ENCODE data around the gene SHLD1.

DNA sequence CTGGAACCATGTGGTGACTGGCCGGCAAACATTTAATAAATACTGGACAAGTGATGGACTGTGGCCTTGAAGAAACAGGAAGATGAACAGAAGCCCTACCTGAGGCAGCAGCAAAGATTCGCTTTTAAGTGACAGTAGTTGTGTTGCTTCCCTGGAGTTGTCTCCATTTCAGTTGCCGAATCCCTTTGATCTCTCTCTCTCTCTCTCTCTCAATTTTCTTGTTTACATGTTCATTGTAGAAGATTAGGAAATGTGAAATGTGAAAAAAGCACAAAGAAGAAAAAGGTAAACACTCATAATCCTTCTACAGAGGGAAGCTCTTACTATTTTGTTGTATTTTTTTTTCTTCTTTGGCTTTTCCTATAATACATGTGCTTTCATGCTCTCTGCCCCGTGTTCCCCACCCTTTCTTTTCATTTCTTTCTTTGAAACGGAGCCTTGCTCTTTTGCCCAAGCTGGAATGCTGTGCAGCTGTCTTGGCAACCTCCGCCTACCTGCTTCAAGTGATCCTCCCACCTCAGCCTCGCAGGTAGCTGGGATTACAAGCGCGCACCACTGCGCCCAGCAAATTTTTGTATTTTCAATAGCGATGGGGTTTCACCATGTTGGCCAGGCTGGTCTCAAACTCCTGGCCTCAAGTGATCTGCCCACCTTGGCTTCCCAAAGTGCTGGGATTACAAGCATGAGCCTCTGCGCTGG lies 81.5 kb downstream of the SHLD1 start:
- TF ChIP-seq, protein P1, sequence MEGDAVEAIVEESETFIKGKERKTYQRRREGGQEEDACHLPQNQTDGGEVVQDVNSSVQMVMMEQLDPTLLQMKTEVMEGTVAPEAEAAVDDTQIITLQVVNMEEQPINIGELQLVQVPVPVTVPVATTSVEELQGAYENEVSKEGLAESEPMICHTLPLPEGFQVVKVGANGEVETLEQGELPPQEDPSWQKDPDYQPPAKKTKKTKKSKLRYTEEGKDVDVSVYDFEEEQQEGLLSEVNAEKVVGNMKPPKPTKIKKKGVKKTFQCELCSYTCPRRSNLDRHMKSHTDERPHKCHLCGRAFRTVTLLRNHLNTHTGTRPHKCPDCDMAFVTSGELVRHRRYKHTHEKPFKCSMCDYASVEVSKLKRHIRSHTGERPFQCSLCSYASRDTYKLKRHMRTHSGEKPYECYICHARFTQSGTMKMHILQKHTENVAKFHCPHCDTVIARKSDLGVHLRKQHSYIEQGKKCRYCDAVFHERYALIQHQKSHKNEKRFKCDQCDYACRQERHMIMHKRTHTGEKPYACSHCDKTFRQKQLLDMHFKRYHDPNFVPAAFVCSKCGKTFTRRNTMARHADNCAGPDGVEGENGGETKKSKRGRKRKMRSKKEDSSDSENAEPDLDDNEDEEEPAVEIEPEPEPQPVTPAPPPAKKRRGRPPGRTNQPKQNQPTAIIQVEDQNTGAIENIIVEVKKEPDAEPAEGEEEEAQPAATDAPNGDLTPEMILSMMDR (IDR thresholded peaks at IDR 0.05): no peak
- TF ChIP-seq POLR2A (IDR thresholded peaks at IDR 0.05) (no peak), POLR2AphosphoS5 (IDR thresholded peaks at IDR 0.05) (no peak)
